Vagina (tissue), 2 donors: ENCODE results near the gene NME5.

ENCODE experiments used
- POLR2A ChIP-seq, 2 donors: fragments of 450-650 bp; IDR thresholded peaks; one replicate each; pipeline ENCODE4 v1.6.1; 2017; ENCODE audit warnings: antibody characterized with exemption in 2 of 2, mild to moderate bottlenecking in 2 of 2, moderate library complexity in 2 of 2
- POLR2AphosphoS5 ChIP-seq, 2 donors: sonication (generic); formaldehyde crosslinking; IDR thresholded peaks; one replicate each; pipeline ENCODE4 v1.9.0; 2017; ENCODE audit warnings: antibody characterized with exemption in 2 of 2, mild to moderate bottlenecking in 2 of 2, low read depth in 1 of 2; ENCODE audit not compliant: insufficient read depth in 1 of 2
- TF ChIP-seq, protein P1 (sequence below), 3 experiments: fragments of 450-650 bp in 2 of 3; fragments of 200-600 bp in 1 of 3; sonication (generic) in 1 of 3; IDR thresholded peaks; one replicate each; pipeline ENCODE4 v1.5.1; 2017 to 2019; ENCODE audit warnings: antibody characterized with exemption in 3 of 3, mild to moderate bottlenecking in 2 of 3, moderate library complexity in 2 of 3

DNA sequence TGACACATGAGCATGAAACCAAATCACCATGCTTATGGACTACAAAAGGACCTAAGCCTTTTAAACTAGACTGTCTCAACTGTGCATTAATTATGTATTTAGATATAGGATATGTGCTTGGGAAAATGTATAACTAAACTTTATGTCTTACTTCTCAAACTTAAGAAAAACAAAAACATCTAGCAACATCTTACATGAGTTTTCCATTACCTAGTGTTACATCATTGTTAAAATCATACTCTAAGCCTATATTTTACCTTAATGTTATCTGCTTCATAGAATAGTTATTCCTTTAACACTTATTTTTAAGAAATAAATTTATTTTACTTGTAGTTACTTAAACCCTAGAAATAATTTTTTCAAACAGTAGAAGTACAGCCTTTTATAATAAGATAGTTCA, 24.0 kb downstream of the NME5 start:
- TF ChIP-seq, protein P1, sequence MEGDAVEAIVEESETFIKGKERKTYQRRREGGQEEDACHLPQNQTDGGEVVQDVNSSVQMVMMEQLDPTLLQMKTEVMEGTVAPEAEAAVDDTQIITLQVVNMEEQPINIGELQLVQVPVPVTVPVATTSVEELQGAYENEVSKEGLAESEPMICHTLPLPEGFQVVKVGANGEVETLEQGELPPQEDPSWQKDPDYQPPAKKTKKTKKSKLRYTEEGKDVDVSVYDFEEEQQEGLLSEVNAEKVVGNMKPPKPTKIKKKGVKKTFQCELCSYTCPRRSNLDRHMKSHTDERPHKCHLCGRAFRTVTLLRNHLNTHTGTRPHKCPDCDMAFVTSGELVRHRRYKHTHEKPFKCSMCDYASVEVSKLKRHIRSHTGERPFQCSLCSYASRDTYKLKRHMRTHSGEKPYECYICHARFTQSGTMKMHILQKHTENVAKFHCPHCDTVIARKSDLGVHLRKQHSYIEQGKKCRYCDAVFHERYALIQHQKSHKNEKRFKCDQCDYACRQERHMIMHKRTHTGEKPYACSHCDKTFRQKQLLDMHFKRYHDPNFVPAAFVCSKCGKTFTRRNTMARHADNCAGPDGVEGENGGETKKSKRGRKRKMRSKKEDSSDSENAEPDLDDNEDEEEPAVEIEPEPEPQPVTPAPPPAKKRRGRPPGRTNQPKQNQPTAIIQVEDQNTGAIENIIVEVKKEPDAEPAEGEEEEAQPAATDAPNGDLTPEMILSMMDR (IDR thresholded peaks at IDR 0.05), result no peak
- no peak for TF ChIP-seq POLR2A (IDR thresholded peaks at IDR 0.05)
- no peak for TF ChIP-seq POLR2AphosphoS5 (IDR thresholded peaks at IDR 0.05; ENCODE audit: insufficient read depth in 1 of 2, low read depth in 1 of 2)
